HG03064 (cell line): ENCODE data around the gene QPCT.
"Not testable (repeated sequence)": the region's sequence is repeated elsewhere in the genome, so short reads cannot be mapped to it uniquely, and the experiment has no call there.

ENCODE experiments used
- ATAC-seq: cut with Tn5 transposase; IDR thresholded peaks from one replicate; pipeline ENCODE4 v1.9.1; 2021; ENCODE audit warnings: low read depth; ENCODE audit not compliant: unreplicated experiment

The QPCT gene

GRCh38 chr2:37389395-37389794, 45.0 kb downstream of the QPCT start:
- no peak for ATAC-seq

- peak; percentile 98 for ATAC-seq
Observed at GRCh38 chr2:37389989-37390765, 45.7 kb downstream of the QPCT start.

GRCh38 chr2:37390777-37391176, 46.3 kb downstream of the QPCT start:
- ATAC-seq = peak; percentile 6

- no peak for ATAC-seq
Observed at GRCh38 chr2:37391711-37392110, 47.3 kb downstream of the QPCT start.

- no peak for ATAC-seq
Observed at GRCh38 chr2:37392428-37392827, 48.0 kb downstream of the QPCT start.

- ATAC-seq = no peak
Observed at GRCh38 chr2:37394263-37394662, 49.8 kb downstream of the QPCT start.

- no peak for ATAC-seq
Observed at GRCh38 chr2:37394796-37395555, 50.5 kb downstream of the QPCT start.

GRCh38 chr2:37396890-37397565, 52.6 kb downstream of the QPCT start:
- no peak for ATAC-seq

- ATAC-seq = no peak
Observed at GRCh38 chr2:37398990-37399389, 54.6 kb downstream of the QPCT start.

GRCh38 chr2:37400041-37400440, 55.6 kb downstream of the QPCT start:
- no peak for ATAC-seq

- no peak for ATAC-seq
Observed at GRCh38 chr2:37402636-37403035, 58.2 kb downstream of the QPCT start.

GRCh38 chr2:37405781-37406180, 61.4 kb downstream of the QPCT start:
- ATAC-seq = no peak

GRCh38 chr2:37412231-37412630, 67.8 kb downstream of the QPCT start:
- no peak for ATAC-seq

GRCh38 chr2:37413911-37414469, 69.6 kb downstream of the QPCT start:
- not testable (repeated sequence) for ATAC-seq

- no peak for ATAC-seq
Observed at GRCh38 chr2:37414470-37414949, 70.1 kb downstream of the QPCT start.

- ATAC-seq = no peak
Observed at GRCh38 chr2:37415128-37415820, 70.8 kb downstream of the QPCT start.

GRCh38 chr2:37417321-37417720, 72.9 kb downstream of the QPCT start:
- no peak for ATAC-seq

GRCh38 chr2:37418956-37419355, 74.5 kb downstream of the QPCT start:
- ATAC-seq = no peak

GRCh38 chr2:37421686-37422085, 77.3 kb downstream of the QPCT start:
- no peak for ATAC-seq

- no peak for ATAC-seq
Observed at GRCh38 chr2:37422816-37423215, 78.4 kb downstream of the QPCT start.
